ENCODE measurements around the gene NAA50.

Gene NAA50

DNA sequence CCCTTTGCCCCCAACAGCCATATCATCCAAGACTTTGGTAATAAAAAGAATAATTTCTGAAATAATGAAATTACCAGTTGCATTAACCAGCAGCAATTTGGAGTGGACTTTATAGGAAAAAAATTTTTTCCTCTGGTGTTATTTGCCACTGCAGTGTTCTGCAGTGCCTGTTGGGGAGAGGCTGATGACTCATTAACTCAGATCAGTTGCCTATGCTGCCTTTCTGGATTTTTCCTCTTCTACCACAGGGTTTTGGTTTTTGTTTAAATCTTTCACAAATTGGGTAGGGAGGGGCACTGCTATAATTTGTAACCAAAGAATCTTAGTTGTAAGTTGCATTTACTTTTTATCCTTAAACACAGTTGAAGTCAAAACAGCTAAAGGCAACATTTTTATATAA lies 23.5 kb upstream of the NAA50 start (continued):
- TF ChIP-seq ZBTB10 (tag by site-specific recombination; IDR thresholded peaks at IDR 0.05) (no peak), KLF16 (tag by site-specific recombination; IDR thresholded peaks at IDR 0.05) (no peak), TRIM28 (IDR thresholded peaks at IDR 0.05; ENCODE audit: borderline replicate concordance, low read length) (no peak), ZNF518A (tag by site-specific recombination; conservative IDR thresholded peaks at IDR 0.05; ENCODE audit: low read depth) (no peak)

- Histone ChIP-seq H3K36me3 (ENCODE audit: control insufficient read depth in 2 of 2, insufficient read depth in 1 of 2, low read length in 2 of 2) (no peaks in the 10 kb centered on the region), H3K4me3 (ENCODE audit: low read depth, low read length) (no peak overlapping the region), H3K9me3 (ENCODE audit: control insufficient read depth, insufficient read depth, low read depth, low read length) (no peaks in the 10 kb centered on the region), H3K27ac (ENCODE audit: extremely low read depth, low read depth, low read length) (no peak overlapping the region), H3K4me1 (ENCODE audit: control insufficient read depth, insufficient read depth, low read length) (no peaks in the 10 kb centered on the region)
- ChIA-PET CTCF (interaction anchor here (0.9 kb wide), 1 partner anchor 17 kb away, joined by 3 read pairs; no protein-coding TSS in a partner anchor), POLR2A (interaction anchor here (1.0 kb wide), 1 partner anchor 18 kb away, joined by 4 read pairs; the partner anchor contains the start of gene ATP6V1A)
- TF ChIP-seq, protein P1, sequence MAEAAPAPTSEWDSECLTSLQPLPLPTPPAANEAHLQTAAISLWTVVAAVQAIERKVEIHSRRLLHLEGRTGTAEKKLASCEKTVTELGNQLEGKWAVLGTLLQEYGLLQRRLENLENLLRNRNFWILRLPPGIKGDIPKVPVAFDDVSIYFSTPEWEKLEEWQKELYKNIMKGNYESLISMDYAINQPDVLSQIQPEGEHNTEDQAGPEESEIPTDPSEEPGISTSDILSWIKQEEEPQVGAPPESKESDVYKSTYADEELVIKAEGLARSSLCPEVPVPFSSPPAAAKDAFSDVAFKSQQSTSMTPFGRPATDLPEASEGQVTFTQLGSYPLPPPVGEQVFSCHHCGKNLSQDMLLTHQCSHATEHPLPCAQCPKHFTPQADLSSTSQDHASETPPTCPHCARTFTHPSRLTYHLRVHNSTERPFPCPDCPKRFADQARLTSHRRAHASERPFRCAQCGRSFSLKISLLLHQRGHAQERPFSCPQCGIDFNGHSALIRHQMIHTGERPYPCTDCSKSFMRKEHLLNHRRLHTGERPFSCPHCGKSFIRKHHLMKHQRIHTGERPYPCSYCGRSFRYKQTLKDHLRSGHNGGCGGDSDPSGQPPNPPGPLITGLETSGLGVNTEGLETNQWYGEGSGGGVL (tag by site-specific recombination; IDR thresholded peaks at IDR 0.05) = peak; percentile 50; the same call in 1 of the 2 replicates
- TF ChIP-seq GLIS1 (tag by site-specific recombination; IDR thresholded peaks at IDR 0.05) = no peak
- no peak for TF ChIP-seq BCL11B (tag by site-specific recombination; IDR thresholded peaks at IDR 0.05; ENCODE audit: low read depth)
- no peak for TF ChIP-seq SALL2 (tag by site-specific recombination; IDR thresholded peaks at IDR 0.05; ENCODE audit: borderline replicate concordance)
- no peak for TF ChIP-seq ZNF629 (tag by site-specific recombination; IDR thresholded peaks at IDR 0.05)
- TF ChIP-seq, protein P2, sequence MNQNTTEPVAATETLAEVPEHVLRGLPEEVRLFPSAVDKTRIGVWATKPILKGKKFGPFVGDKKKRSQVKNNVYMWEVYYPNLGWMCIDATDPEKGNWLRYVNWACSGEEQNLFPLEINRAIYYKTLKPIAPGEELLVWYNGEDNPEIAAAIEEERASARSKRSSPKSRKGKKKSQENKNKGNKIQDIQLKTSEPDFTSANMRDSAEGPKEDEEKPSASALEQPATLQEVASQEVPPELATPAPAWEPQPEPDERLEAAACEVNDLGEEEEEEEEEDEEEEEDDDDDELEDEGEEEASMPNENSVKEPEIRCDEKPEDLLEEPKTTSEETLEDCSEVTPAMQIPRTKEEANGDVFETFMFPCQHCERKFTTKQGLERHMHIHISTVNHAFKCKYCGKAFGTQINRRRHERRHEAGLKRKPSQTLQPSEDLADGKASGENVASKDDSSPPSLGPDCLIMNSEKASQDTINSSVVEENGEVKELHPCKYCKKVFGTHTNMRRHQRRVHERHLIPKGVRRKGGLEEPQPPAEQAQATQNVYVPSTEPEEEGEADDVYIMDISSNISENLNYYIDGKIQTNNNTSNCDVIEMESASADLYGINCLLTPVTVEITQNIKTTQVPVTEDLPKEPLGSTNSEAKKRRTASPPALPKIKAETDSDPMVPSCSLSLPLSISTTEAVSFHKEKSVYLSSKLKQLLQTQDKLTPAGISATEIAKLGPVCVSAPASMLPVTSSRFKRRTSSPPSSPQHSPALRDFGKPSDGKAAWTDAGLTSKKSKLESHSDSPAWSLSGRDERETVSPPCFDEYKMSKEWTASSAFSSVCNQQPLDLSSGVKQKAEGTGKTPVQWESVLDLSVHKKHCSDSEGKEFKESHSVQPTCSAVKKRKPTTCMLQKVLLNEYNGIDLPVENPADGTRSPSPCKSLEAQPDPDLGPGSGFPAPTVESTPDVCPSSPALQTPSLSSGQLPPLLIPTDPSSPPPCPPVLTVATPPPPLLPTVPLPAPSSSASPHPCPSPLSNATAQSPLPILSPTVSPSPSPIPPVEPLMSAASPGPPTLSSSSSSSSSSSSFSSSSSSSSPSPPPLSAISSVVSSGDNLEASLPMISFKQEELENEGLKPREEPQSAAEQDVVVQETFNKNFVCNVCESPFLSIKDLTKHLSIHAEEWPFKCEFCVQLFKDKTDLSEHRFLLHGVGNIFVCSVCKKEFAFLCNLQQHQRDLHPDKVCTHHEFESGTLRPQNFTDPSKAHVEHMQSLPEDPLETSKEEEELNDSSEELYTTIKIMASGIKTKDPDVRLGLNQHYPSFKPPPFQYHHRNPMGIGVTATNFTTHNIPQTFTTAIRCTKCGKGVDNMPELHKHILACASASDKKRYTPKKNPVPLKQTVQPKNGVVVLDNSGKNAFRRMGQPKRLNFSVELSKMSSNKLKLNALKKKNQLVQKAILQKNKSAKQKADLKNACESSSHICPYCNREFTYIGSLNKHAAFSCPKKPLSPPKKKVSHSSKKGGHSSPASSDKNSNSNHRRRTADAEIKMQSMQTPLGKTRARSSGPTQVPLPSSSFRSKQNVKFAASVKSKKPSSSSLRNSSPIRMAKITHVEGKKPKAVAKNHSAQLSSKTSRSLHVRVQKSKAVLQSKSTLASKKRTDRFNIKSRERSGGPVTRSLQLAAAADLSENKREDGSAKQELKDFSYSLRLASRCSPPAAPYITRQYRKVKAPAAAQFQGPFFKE (tag by site-specific recombination; IDR thresholded peaks at IDR 0.05; ENCODE audit: borderline replicate concordance) = no peak
- no peak for TF ChIP-seq ZNF792 (tag by site-specific recombination; IDR thresholded peaks at IDR 0.05)
- TF ChIP-seq ZFP37 (tag by site-specific recombination; IDR thresholded peaks at IDR 0.05) = no peak
- TF ChIP-seq IKZF3 (tag by site-specific recombination; IDR thresholded peaks at IDR 0.05) = no peak
- no peak for TF ChIP-seq ZNF394 (tag by site-specific recombination; IDR thresholded peaks at IDR 0.05; ENCODE audit: borderline replicate concordance)
- TF ChIP-seq MZF1 (tag by site-specific recombination; IDR thresholded peaks at IDR 0.05; ENCODE audit: borderline replicate concordance) = peak; percentile 60; the same call in 1 of the 2 replicates
- TF ChIP-seq ZBTB6 (tag by site-specific recombination; IDR thresholded peaks at IDR 0.05) = 0 out of 2 replicates have a peak, but pooled peaks have one; percentile 35
Measured at GRCh38 chr3:113764698-113765097, 18.6 kb upstream of the NAA50 start.
